GM19452 (cell line): Measurements from ENCODE around the gene CUL2.
"Not testable (repeated sequence)": the region's sequence is repeated elsewhere in the genome, so short reads cannot be mapped to it uniquely, and the experiment has no call there.

Experiments
- ATAC-seq: cut with Tn5 transposase; IDR thresholded peaks from one replicate; pipeline ENCODE4 v1.9.1; 2021; ENCODE audit not compliant: unreplicated experiment

The CUL2 gene

DNA sequence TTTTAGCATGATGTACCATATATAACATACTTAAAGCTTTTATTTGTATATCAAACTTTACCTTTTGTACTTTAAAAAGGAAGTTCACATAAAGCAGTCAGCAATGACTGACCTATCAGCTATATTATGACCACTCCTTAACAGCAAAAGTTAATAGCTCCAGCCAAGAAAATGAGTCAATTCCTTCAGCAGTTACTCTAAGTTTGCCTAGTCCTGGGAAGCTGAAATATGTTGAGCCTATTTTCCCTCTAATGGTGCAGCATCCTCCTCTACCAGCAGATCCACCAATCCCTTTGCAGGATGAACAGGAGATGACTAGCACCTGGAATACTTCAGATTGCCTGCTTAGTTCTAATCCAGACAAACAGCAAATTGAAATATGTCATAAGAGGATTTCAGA is 64.2 kb downstream of the CUL2 start:
- no peak for ATAC-seq

DNA sequence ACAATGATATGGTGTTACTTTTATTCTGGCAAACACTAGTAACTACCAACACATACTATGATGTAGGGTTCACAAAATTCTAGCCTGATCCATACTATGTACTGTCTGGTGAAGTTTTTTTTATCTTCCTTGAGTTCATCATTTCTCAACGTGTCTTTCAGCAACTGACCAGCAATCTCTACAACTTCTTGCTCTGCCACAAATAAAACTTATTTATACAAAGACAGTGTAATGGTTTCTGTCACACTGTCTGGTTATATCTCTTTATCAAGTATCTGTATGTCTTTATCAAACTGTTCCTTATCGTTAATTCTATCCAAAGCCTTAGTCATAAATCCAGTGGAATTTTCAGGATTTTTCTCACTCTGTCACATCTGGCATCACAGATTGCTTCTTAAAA is 69.7 kb downstream of the CUL2 start:
- ATAC-seq, result no peak

DNA sequence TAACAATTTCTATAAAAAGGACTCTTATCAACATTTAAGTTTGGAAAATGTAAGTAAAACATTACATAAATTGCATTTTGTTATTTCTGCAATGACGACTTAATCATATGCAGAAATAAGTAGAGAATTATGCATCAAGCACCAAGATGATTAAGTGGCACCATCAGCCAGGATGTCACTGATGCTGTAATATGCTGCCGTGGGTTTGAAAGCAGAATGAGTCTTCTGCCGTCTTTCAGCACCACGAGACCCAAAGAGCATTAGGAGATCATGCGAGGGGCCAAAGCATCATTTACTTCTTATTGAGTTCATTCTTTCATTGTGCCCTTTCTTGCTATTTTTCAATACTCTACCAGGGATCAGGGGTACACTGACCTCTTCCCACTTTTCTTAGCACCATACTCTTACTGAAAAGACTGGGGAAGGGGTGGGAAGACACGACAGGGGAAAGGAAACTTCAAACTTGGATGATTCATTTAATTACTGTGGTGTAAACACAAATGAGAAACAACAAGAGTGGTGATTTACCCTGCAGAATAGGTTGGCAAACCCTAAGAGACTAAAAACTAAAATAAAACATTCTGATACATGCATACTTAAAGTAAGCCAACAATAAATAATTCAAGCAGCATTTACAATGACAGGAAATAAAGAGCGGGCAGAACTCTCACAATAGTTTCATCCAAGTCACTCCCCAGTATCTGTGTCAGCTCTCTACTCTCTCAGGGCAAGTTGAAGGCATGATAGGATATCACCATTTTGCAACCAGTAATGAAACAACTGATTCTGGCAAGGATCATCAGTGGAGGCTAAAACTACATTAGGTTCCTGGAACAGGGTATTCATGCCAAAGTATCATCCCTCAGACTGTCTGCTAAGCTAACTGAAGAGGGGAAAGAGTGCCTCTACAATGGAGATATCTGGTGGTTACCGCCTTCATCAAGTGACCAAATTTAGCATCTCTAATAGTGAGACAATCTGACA is 70.8 kb downstream of the CUL2 start:
- ATAC-seq, result no peak

- no peak for ATAC-seq
These were observed 72.5 kb downstream of the CUL2 start for GRCh38 chr10:35017608-35018007.

GRCh38 chr10:35015843-35016408 is 74.2 kb downstream of the CUL2 start:
- ATAC-seq, result no peak

DNA sequence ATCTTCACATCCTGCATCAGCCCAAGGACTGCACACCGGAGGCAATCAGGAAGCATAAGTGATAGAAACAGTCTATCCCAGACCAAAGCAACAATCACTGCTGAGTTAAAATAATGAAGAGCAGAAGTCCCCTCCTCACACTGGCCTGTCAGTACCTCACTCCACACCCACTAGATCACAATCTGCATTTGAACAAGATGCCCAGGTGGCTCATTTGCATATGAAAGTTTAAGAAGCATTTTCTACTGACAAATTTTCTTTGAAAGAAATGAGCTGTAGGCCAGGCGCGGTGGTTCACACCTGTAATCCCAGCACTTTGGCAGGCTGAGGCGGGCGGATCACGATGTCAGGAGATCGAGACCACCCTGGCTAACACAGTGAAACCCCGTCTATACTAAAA is 77.4 kb downstream of the CUL2 start:
- ATAC-seq, result no peak

GRCh38 chr10:35011771-35012191 is 78.4 kb downstream of the CUL2 start:
- ATAC-seq, result no peak

DNA sequence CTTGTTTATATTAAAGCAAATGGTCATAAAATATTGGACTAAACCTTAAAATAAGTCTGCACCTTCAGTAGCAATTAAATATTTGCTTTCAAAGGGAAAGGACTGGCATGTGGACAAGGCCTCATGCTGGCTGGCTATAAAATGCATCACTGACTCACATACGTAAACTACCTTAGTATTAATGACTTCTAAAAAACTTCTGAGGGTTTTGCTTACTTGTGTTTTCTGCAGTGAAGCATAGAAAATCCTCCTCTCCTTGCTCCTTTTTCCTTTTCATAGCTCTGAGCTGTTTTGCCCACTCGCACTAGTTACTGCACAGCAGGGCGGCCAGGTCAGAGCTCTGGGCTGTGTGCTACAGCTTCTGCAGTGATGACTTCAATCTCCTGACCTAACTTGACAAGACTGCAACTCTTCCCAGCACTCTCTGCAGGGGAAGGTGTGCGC is 82.3 kb downstream of the CUL2 start:
- ATAC-seq, result no peak

DNA sequence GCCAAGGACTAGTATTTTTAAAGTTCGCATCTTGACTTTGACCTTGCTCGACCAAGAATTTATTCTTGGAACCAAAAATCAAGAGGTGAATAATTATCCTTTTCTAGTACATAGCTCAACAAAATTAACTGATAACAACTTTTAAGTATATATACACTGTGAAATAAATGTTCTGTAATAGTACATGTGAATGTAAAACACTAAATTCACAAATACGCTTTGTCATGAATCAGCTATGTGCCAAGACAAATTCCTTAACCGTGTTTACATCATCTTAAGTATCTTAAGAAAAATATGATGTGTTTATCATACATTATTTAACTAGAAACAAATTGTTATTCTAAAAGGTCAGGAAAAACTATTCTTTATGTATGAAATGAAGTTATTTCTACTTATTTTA is 83.3 kb downstream of the CUL2 start:
- no peak for ATAC-seq

DNA sequence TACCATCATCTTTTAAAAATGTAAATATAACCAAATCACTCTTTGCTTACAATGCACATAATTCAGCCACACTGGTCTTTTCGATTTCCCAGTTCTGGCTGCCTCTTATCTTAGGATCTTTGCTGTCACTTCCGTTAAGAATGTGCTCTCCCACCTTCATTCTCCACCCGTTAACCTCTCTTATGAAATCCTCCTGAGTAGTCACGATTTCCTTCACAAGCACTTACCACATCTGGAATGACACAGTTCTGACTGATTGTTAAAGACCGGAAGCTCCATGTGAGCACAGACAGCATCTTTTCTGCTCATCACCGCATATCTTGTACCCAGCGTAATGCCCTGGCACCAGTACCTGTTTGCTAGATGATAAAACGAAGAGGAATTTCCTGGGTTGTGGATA is 84.3 kb downstream of the CUL2 start:
- ATAC-seq, result no peak

- ATAC-seq, result no peak
These were observed 85.5 kb downstream of the CUL2 start for GRCh38 chr10:35004651-35005050.

- ATAC-seq, result no peak
These were observed 86.2 kb downstream of the CUL2 start for GRCh38 chr10:35003906-35004305.

GRCh38 chr10:35000936-35001335 is 89.2 kb downstream of the CUL2 start:
- no peak for ATAC-seq

DNA sequence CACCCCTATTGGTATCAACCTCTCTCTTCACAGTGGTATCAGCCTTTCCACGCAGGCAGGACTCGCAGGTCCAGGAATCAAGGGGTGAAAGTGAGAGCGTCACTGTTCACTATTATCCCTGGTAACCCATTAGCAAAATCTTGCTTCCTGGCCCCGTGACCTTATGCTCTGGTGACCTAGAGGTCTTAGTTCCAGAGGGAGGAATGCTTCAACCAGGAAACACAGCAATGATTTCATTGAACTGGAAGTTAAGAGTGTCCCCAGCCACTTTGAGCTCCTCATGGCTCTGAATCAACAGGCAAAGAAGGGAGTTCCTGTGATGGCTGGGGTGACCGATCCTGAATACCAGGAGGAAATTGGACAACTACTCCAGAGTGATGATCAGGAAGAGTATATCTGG is 90.6 kb downstream of the CUL2 start:
- ATAC-seq, result no peak

DNA sequence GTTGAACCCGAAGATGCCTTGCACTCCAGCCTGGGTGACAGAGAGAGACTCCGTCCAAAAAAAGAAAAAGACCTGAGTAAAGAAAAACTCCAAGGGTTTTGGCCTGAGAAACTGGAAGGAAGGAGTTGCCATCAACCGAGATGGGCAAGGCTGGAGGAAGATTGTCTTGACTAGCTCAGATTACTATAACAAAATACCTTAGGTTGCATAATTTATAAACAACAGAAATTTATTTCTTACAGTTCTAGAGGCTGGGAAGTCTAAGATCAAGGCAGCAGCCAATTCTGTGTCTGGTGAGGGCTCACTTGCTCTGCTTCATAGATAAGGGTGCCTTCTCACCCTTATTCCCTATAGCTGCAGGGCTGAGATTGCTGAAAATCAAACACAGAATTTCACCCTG is 91.2 kb downstream of the CUL2 start:
- no peak for ATAC-seq

DNA sequence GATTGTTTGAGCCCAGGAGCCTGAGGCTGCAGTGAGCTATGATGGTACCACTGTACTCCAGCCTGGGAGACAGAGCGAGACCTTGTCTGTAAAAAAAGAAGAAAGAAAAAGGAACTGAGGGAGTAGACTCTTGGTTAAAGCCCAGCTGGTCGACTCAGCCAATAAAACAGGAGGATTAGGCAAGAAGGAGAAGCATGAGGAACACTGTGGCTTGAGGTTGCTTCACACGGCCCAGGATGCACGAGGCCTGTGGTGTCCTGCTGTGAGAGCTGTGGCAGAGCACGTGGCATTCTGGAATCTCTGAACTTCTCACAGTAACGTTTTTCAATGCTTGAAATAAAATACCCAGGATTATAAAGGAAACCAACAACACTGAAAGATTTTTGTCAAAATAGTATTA is 93.3 kb downstream of the CUL2 start:
- no peak for ATAC-seq

GRCh38 chr10:34995925-34996324 is 94.2 kb downstream of the CUL2 start:
- ATAC-seq, result no peak

- ATAC-seq, result peak; percentile 96
These were observed 95.5 kb downstream of the CUL2 start for GRCh38 chr10:34994565-34995142.

DNA sequence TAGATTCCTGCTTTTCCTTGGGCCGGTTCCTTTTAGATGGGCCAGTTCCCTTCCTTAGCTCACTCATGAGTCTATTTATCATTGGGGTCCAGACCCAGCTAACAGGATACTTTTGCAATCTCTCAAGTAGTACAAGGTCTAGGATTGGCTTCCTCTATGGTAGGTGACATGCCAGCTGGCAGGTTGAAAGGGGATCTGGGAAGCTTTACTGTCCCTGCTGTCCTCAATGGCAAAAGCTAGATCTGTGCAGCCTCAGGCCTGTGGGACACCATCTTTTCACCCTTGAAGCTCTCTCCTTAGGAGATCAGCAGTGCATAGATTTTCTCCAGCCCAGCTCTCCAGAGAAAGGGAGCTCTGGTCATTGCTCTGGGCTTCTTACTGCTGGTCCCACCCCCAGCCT is 96.4 kb downstream of the CUL2 start:
- no peak for ATAC-seq

DNA sequence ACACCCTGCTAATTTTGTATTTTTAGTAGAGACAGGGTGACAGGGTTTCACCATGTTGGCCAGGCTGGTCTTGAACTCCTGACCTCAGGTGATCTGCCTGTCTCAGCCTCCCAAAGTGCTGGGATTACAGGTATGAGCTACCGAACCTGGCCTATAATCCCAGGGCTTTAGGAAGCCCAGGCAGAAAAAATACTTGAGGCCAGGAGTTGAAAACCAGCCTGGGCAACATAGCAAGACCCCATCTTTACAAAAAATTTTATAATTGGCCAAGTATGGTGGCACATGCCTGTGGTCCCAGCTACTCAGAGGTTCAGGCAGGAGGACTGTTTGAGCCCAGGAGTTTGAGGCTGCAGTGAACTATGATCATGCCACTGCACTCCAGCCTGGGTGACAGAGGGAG is 99.0 kb downstream of the CUL2 start:
- ATAC-seq, result not testable (repeated sequence)

GRCh38 chr10:34988397-34989067 is 101.6 kb downstream of the CUL2 start:
- ATAC-seq, result no peak

DNA sequence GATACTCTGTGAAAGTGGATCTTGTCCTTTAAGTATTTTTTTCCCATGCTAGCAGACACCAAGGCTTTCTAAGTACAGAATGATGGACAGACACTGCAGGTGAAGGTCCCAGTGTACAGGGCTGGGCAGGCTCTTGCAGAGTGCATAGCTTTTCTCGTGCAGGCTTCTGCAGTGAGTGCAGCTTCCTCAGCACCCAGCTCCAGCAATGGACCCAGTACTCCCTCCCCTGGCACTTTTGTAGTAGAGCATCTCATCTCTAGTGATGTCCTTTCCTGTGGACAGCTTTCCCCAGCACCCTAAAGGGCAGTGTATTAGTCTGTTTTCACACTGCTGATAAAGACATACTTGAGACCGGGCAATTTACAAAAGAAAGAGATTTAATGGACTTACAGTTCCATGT is 104.3 kb downstream of the CUL2 start:
- no peak for ATAC-seq
